HG03432 (cell line): ENCODE data around the gene GABBR1.

Source experiments
- ATAC-seq: cut with Tn5 transposase; IDR thresholded peaks from one replicate; pipeline ENCODE4 v1.9.1; 2021; ENCODE audit warnings: mild to moderate bottlenecking, moderate library complexity; ENCODE audit not compliant: unreplicated experiment

GABBR1 gene

DNA sequence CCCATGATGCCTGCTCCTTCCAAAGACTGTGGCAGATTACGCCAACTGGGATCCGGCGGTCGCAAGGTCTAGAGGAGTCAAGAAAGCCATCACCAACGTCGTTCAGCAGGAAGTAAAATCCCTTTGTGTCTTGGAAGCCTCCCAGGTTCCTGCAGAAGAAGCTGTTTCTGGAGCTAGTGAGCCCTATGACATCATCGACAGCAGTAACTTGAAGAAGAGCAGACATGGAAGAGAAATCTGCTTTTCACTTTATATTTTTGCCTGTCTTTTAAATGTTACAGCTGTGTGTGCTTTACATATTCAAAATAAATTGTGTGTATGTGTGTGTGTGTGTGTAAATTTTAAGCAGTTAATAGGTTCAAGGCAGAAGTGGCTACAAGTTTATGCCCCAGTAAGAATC lies 55.4 kb downstream of the GABBR1 start:
- ATAC-seq, result no peak

DNA sequence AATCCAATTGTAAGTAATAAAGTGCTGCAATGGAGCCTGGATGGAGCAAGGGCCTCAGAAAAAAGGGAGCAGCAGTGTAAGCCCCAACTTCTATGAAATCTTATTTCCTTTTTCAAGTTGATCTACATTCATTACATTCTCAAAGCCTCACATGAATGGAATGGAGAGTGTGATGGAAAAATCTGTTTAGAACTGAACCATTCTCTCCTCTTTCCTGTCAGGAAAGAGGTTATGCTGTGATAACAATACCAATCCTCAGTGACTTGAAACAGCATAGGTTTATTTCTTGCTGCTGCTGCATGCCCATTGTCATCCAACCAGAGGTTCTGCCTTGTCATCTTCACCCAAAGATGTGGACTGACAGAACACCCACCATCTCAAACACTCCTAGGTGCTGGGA lies 56.9 kb downstream of the GABBR1 start:
- ATAC-seq, result no peak

DNA sequence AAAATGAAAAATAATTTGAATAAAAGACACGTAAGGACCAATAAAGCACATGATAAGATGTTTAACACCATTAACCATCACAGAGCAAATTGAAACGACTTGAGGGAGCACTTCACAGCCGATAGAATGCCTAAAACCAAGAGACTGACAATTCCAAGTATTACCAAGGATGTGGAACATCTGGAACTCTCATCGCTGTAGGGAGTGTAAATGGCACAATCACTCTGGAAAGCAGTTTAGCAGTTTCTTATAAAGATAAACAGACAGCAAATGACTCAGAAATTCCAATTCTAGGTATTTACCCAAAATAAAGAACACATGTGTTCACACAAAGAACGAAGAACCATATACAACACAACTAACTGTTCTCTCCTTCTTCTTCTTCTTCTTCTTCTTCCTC lies 65.0 kb downstream of the GABBR1 start:
- no peak for ATAC-seq

DNA sequence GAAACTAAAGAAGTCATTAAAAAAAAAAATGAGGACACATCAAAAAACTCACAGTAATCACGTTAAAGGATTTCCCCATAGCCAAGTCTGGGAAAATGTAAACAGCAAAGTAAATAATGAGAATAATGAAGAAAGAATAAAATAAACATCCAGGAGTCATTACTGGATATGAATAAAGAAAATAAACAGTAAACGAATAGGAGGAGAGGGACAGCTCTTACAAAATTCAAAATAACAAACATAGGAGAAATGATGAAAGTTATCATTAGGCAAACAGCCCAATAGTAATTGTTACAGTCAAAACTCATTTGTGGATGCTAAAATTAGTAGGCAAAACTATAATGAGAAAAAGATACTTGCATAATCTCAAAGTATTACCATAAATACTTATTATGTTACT lies 65.4 kb downstream of the GABBR1 start:
- ATAC-seq, result no peak

DNA sequence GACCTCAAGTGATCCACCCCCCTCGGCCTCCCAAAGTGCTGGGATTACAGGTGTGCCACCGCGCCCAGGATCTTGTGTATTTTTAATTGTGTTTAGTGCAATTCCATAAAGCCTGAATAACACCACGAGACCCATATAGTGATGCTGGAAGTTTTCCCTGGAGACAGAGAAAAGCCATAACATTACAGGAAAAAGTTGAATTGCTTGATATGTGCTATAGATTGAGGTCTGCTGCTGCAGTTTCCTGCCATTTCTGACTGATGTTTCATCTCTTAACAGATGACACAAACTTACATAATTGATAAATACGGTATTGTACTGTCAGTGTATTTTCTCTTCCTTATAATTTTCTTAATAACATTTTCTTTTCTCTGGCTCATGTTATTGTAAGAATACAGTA lies 66.1 kb downstream of the GABBR1 start:
- ATAC-seq, result no peak

DNA sequence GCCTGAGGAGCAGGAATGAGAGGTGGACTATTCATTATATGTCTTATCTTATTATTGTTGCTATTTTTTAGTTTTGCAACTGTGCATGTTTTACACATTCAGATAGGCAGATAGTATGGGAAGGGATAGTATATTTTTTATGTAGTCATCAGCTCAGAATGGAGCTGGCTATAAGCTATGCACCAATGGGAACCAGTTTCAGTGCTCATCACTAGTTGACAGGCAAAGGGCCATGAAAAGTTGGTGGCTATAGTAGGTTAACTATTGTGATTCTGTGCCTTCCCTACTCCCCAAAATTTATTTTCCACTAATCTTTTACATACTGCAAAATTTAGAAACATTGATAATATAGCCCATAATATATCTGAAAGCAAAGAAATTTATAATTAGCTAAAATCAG lies 68.1 kb downstream of the GABBR1 start:
- ATAC-seq, result peak; percentile 56

DNA sequence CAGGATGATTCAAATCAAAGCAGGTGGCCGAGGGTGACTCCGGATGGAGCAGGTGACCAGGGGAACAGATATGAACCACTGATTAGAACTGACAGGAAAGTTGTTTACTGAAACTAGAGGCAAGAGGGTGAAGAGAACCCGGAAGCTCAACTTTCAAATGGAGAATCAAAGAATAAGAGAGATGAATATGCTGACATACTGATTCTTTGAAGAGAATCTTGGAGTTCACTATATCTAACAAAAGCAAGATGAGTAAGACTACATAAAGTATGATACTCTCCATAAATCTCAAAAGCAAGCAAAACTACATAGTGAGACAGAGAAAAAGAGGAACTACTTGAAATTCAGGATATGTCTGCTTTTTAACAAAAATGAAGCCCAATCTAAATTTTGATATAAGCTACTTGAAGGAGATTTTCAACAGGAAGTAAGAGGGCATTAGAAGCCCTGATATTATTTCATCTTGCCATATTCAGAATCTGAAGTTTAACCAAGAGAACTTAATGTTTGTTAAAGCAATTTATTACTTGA lies 69.5 kb downstream of the GABBR1 start:
- no peak for ATAC-seq

DNA sequence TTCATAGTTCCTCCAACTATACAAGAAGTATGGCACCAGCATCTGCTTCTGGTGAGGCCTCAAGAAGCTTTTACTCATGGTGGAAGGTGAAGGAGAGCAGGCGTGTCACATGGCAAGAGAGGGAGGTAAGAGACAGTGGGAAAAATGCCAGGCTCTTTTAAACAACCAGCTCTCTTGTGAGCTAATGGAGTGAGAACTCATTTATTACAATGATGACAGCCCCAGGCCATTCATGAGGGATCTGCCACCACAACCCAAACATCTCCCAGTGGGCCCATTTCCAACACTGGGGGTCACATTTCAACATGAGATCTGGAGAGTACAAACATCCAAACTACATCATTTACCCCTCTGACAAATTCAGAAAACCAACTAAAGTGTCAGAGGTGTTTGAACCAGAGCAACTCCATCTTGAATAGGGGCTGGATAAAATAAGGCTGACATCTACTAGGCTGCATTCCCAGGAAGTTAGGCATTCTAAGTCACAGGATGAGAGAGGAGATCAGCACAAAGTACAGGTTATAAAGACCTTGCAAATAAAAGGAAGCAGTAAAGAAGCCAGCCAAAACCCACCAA lies 71.3 kb downstream of the GABBR1 start:
- ATAC-seq, result no peak

DNA sequence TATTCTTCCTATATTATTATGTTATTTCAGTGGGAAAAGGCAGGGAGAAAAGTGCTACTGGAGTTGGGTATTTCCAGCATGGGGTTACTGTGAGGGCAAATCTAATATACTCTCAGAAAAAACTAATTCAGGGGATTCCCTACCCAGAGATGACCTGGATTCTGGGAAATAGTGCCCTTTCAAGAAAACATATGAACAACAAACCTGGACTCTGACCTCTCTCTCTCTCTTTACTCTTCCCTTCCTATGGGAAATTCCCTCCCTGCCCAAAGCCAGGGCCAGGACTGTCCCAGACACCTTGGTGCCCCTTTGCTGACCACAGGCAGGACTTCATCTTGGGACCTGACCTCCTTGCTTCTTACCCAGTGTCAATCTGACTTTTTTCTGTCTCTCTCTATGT lies 71.9 kb downstream of the GABBR1 start:
- no peak for ATAC-seq

DNA sequence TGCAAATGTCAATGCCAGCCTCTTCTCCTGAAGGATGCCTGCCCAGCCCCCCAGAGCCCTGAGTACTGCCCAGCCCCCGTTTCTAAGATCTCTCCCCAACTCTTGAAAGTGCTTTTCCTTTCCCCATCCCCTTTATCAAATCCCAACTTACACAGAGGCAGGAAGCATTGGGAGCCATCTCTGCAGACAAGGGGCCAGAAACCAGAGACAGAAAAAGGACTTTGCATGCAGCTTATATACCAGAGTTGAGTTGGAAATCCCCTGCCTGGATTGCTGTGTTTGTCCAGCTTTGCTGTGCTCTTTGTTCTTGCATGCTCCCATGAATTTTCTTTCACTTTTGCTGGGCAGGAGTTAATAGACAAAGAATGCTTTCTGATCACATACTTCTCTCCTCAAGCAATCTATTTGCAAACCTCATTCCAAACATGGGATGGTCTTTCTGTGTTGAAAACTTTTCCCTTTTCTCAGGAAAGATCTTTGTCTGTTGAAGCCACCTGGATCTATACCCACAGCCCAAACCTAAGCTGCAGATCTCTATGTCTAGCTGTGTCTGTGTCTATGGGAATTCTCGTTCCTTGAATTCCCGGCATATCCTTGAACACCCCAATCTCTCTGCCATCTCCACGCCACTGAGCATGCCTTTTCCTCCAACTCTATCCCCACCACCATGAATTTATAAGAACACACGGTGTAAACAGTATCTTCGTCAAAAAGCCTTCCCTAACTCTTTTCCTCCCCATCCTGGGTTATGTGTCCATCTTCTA lies 73.3 kb downstream of the GABBR1 start, which contains the start of gene UBD:
TSS of gene UBD (minus strand) at position 209 of the 764 bp plus-strand sequence. CDS start at position 178, 31 bp downstream.
- no peak for ATAC-seq

DNA sequence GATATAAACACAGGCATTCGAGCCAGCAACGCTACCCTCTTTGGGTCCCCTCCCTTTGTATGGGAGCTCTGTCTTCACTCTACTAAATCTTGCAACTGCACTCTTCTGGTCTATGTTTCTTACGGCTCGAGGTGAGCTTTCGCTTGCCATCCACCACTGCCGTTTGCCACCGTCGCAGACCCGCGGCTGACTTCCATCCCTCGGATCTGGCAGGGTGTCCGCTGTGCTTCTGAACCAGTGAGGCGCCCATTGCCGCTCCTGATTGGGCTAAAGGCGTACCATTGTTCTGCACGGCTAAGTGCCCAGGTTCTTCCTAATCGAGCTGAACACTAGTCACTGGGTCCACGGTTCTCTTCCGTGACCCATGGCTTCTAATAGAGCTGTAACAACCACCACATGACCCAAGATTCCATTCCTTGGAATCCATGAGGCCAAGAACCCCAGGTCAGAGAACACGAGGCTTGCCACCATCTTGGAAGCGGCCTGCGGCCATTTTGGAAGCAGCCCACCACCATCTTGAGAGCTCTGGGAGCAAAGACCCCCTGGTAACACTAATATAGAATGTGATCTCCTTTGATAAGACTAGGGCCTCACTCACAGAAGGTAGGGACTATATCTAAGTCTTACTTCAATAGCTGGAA lies 74.4 kb downstream of the GABBR1 start:
- ATAC-seq, result no peak

DNA sequence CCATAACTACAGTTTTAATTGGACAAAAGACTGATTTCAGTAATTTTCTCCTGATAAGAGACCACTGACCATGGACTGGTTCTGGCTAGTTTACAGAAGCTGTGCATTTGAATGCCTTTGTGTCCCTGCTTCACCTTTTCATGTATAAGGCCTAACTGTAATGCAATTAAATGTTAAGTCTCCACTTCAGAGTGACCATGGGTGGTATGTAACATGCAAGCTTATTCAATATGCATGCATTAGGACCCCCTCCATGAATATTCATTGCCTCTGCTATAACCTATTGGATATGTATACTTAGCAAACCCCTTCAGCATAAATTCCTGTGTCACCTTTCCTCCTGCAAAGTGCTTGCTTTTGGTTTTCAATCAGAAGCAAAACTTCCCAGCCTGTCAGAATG lies 75.7 kb downstream of the GABBR1 start:
- ATAC-seq, result no peak

DNA sequence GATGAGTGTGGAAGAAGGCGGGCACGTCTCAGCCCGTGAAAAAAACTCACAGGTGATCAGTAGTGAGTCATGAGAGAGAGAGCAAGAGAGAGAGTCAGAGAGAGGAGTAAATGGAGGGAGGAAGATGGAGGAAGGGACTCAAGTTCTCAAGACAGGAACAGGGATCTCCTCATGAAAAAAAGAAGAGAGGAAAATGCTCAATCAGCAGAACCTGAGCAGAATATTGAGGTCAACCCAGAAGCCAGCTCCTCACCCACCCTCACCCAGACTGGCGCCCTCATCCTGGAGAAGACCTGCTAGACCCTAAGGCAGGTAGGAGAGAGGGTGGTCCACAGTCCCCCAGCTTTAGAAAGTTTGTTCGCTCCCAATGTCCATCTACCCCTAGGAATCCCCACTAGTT lies 78.2 kb downstream of the GABBR1 start:
- no peak for ATAC-seq

DNA sequence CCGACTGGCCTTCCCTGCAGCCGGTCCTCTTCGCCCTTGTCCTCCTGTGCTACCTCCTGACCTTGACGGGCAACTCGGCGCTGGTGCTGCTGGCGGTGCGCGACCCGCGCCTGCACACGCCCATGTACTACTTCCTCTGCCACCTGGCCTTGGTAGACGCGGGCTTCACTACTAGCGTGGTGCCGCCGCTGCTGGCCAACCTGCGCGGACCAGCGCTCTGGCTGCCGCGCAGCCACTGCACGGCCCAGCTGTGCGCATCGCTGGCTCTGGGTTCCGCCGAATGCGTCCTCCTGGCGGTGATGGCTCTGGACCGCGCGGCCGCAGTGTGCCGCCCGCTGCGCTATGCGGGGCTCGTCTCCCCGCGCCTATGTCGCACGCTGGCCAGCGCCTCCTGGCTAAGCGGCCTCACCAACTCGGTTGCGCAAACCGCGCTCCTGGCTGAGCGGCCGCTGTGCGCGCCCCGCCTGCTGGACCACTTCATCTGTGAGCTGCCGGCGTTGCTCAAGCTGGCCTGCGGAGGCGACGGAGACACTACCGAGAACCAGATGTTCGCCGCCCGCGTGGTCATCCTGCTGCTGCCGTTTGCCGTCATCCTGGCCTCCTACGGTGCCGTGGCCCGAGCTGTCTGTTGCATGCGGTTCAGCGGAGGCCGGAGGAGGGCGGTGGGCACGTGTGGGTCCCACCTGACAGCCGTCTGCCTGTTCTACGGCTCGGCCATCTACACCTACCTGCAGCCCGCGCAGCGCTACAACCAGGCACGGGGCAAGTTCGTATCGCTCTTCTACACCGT lies 79.5 kb downstream of the GABBR1 start:
- peak; percentile 52 for ATAC-seq

DNA sequence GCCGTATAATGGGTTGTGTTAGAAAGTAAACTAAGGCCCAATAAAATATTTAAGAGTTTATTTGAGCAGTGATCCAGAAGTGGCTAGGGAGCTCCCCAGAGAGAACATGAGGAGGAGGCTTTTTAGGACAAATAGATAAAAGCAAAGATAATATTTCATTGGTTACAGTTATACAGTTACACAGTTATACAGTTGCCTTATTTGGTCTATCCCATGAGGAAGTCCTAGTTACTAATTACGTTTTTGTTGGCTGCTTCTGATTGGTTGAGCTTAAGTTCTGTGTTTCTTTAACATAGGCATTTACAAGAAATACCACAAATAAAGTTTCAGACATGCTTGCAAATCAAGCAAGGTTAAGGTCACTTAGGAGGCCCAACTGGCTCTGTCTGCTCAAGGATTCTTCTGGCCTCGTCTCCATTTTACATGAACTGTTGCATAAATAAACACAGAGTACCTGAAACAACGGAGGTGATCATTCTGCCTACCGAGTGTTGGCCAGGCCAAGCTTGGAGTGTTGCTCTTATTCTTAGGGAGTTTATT lies 80.4 kb downstream of the GABBR1 start:
- peak; percentile 87 for ATAC-seq

DNA sequence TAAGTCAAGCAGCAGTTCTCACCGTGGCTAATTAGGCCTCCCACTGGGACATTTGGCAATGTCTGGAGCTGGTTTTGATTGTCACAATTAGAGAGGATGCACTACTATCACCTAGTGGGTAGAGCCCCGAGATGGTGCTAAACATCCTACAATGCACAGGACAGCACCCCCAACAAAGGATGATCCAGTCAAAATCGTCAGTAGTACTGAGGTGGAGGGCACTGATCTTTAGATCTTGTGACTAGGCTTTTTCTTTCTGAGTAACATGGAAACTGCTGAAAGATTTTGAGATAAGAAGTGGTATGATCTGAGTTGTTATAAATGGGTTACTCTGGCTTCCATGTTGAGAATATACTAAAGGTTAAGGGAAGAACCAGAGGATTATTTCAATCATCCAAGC lies 85.4 kb downstream of the GABBR1 start:
- ATAC-seq, result no peak

DNA sequence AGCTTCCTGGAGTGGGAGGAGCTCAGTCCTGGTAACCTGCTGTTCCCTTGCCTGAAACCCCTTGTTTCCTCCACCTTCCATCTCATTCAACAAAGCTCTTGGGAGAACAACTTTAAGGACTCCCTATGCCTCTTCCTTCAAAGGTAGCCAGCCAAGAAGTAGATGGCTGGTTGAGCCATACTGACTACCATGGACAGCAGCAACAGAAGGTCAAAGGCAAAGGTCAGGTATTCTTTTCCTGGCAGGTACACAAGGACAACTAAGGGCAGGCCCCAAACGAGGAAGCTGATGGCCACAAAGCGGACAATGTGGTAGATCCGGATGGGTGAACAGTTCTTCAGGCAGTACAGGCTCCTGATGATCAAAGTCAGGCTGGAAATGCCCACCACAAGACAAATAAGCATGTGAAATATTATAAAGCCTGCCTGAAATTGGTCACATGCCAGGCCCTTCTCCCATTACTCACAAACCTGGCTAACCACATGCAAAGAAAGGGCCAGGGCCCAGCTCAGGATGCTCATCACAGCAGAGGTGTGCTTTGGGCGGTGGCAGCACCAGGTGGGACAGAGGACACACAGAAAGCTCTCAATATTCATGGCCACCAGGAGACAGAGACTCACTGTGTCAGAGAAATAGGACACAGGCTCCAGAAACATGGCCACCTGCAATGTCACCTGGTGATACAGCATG lies 95.1 kb downstream of the GABBR1 start:
- no peak for ATAC-seq

DNA sequence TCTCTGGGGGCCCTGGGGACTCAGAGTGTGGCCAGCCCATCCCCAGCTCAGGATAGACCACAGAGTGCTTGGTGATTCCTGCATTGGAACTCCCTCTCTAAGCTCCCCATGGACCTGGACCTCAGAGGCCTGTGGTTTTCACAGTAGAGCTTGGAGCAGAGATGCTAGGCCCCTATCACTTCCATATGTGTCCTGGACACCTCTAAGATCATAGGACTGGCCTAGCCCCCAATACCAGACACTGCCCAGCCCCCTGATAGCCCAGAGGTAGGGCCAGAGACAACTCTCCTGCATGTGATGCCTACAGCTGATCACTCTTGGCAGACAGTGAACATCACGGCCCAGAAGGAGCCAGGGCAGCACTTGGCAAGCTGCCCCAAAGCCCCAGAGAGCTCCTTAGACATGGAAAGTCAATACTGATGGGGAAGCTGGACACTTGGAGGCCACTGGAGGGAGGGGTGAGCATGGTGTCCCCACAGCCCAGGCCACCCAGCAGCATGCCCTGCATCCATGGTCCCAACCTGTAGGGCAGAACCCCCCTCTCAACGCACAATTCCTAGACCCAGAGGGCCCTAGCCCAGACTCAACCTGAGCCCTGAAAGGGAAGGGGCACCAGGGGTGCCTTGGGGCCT lies 100.5 kb downstream of the GABBR1 start:
- no peak for ATAC-seq

DNA sequence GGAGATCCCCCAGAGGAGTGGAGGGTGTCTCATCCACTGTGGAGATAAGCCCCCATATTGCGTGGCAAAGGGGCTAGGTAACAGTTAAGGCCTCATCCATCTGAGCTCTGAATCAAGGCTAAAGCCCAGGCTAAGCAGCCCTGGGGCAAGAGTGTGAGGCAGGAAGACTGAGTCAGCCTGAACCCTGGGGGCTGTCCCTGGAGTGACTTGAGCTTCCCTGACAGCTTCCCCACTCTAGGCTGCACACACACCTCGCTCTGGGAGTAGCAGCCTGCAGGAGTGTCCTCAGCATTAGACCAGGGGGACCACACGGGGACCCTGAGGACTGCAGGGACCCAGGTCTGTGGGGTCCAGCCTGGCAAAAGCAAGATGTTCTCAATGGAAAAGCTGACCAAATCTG lies 101.3 kb downstream of the GABBR1 start:
- no peak for ATAC-seq
